Activated naive CD4-positive, alpha-beta T cell treated with anti-CD3 and anti-CD28 coated beads, Interleukin-2, amount 10 ng/mL, durations not matched to agents 7 days and 5 days (primary cell): ENCODE data around the gene QPCTL.

ENCODE experiments used
- CTCF ChIA-PET: fragments of 350-600 bp; sonication (Branson Sonifier 250); formaldehyde crosslinking; loops from one replicate; lab custom pipeline; 2021; ENCODE audit warnings: antibody characterized with exemption; lab: Charles Lee
- DNase-seq: peaks from one replicate; pipeline ENCODE4 v3.0.0-alpha.2; 2020
- H3K27ac Mint-ChIP-seq: one replicate; pipeline ENCODE4 v1.8.0; 2021; ENCODE audit warnings: mild to moderate bottlenecking, moderate library complexity, mixed read lengths
- H3K27me3 Mint-ChIP-seq: one replicate; pipeline ENCODE4 v1.8.0; 2021; ENCODE audit warnings: mild to moderate bottlenecking, mixed read lengths
- H3K36me3 Mint-ChIP-seq: one replicate; pipeline ENCODE4 v1.8.0; 2021; ENCODE audit warnings: mixed read lengths
- H3K4me1 Mint-ChIP-seq: one replicate; pipeline ENCODE4 v1.8.0; 2021; ENCODE audit warnings: mixed read lengths
- H3K4me3 Mint-ChIP-seq: one replicate; pipeline ENCODE4 v1.8.0; 2021; ENCODE audit warnings: mild to moderate bottlenecking, moderate library complexity, mixed read lengths
- H3K9me3 Mint-ChIP-seq: one replicate; pipeline ENCODE4 v1.8.0; 2021; ENCODE audit warnings: mixed read lengths

QPCTL gene

GRCh38 chr19:45660636-45661035 is 31.8 kb upstream of the QPCTL start:
- Mint-ChIP-seq H3K4me3 (no peak overlapping the region), H3K9me3 (no peaks in the 10 kb centered on the region), H3K27me3 (peaks cover 48% of the 10 kb centered on the region), H3K36me3 (no peaks in the 10 kb centered on the region), H3K4me1 (peaks cover 11% of the 10 kb centered on the region), H3K27ac (peak overlapping the region; percentile 1)
- no peak for DNase-seq
- CTCF ChIA-PET, result no interaction called here

- peaks cover 53% of the 10 kb centered on the region for H3K27me3 Mint-ChIP-seq
- H3K4me1 Mint-ChIP-seq, result peaks cover 26% of the 10 kb centered on the region
- DNase-seq, result no peak
- no peak overlapping the region for H3K4me3 Mint-ChIP-seq
- no peaks in the 10 kb centered on the region for H3K9me3 Mint-ChIP-seq
- no peaks in the 10 kb centered on the region for H3K36me3 Mint-ChIP-seq
- CTCF ChIA-PET, result interaction anchor here (0.7 kb wide), 1 partner anchor 138 kb away, joined by 3 read pairs; no protein-coding TSS in a partner anchor
- H3K27ac Mint-ChIP-seq, result no peak overlapping the region
Observed at GRCh38 chr19:45663800-45664199, 28.7 kb upstream of the QPCTL start.

GRCh38 chr19:45664575-45664974 is 27.9 kb upstream of the QPCTL start:
- Mint-ChIP-seq H3K27ac (no peak overlapping the region), H3K36me3 (no peaks in the 10 kb centered on the region), H3K4me1 (peaks cover 33% of the 10 kb centered on the region), H3K9me3 (no peaks in the 10 kb centered on the region), H3K27me3 (peaks cover 54% of the 10 kb centered on the region), H3K4me3 (no peak overlapping the region)
- no peak for DNase-seq
- CTCF ChIA-PET, result no interaction called here

GRCh38 chr19:45667620-45668341 is 24.7 kb upstream of the QPCTL start, which contains the start of gene GIPR:
Gene GIPR (plus strand): TSS chr19:45668221. CDS start chr19:45669521, 1,300 bp downstream.
- H3K4me3 Mint-ChIP-seq, result peak within 1 kb of the TSS; percentile 73
- peaks cover 57% of the 10 kb centered on the region for H3K27me3 Mint-ChIP-seq

GRCh38 chr19:45668342-45668871 is 24.1 kb upstream of the QPCTL start:
- Mint-ChIP-seq H3K9me3 (no peaks in the 10 kb centered on the region), H3K27me3 (peaks cover 62% of the 10 kb centered on the region), H3K4me1 (peaks cover 53% of the 10 kb centered on the region), H3K36me3 (peaks cover 2% of the 10 kb centered on the region), H3K4me3 (peak overlapping the region; percentile 73), H3K27ac (peak overlapping the region; percentile 60)
- CTCF ChIA-PET, result interaction anchor here (1.0 to 1.2 kb wide), 2 partner anchors 13 to 26 kb away, joined by 3 to 4 read pairs; no protein-coding TSS in a partner anchor
- peak; percentile 45 for DNase-seq

More at GRCh38 chr19:45667620-45668341, 24.7 kb upstream of the QPCTL start, which contains the start of gene GIPR:
- CTCF ChIA-PET, result interaction anchor here (1.0 kb wide), 1 partner anchor 25 kb away, joined by 4 read pairs; no protein-coding TSS in a partner anchor
- Mint-ChIP-seq H3K9me3 (no peaks in the 10 kb centered on the region), H3K27ac (peak within 1 kb of the TSS; percentile 60), H3K4me1 (peaks cover 53% of the 10 kb centered on the region), H3K36me3 (peaks cover 2% of the 10 kb centered on the region)
- peak; percentile 79 for DNase-seq

- Mint-ChIP-seq H3K9me3 (no peaks in the 10 kb centered on the region), H3K27ac (no peak overlapping the region), H3K4me3 (peak overlapping the region; percentile 23), H3K4me1 (peaks cover 42% of the 10 kb centered on the region), H3K36me3 (peaks cover 2% of the 10 kb centered on the region), H3K27me3 (peaks cover 74% of the 10 kb centered on the region)
- CTCF ChIA-PET, result interaction anchor here (1.0 to 2.0 kb wide), 3 partner anchors 11 to 29 kb away, joined by 3 to 12 read pairs (median 3); partner anchors contain the start of gene QPCTL
- DNase-seq, result peak; percentile 73
Observed at GRCh38 chr19:45670670-45671453, 21.6 kb upstream of the QPCTL start.

- no peak overlapping the region for H3K4me3 Mint-ChIP-seq
Observed at GRCh38 chr19:45674946-45675345, 17.5 kb upstream of the QPCTL start.

GRCh38 chr19:45676851-45677263 is 15.6 kb upstream of the QPCTL start:
- peak; percentile 68 for DNase-seq
- CTCF ChIA-PET, result interaction anchor here (0.6 to 4.7 kb wide), 4 partner anchors 10 to 588 kb away, joined by 3 to 35 read pairs (median 4); partner anchors contain the start of genes QPCTL and SNRPD2
- H3K36me3 Mint-ChIP-seq, result peaks cover under 1% of the 10 kb centered on the region
- H3K27me3 Mint-ChIP-seq, result peaks cover 68% of the 10 kb centered on the region
- peak overlapping the region; percentile 54 for H3K4me3 Mint-ChIP-seq
- no peak overlapping the region for H3K27ac Mint-ChIP-seq
- H3K9me3 Mint-ChIP-seq, result no peaks in the 10 kb centered on the region
- H3K4me1 Mint-ChIP-seq, result peaks cover 28% of the 10 kb centered on the region

More at GRCh38 chr19:45674946-45675345, 17.5 kb upstream of the QPCTL start:
- CTCF ChIA-PET, result no interaction called here
- H3K27ac Mint-ChIP-seq, result no peak overlapping the region
- H3K4me1 Mint-ChIP-seq, result peaks cover 35% of the 10 kb centered on the region
- peaks cover 81% of the 10 kb centered on the region for H3K27me3 Mint-ChIP-seq
- no peaks in the 10 kb centered on the region for H3K9me3 Mint-ChIP-seq
- no peak for DNase-seq
- peaks cover 2% of the 10 kb centered on the region for H3K36me3 Mint-ChIP-seq

- CTCF ChIA-PET, result interaction anchor here (0.6 to 4.7 kb wide), 6 partner anchors 9 to 588 kb away, joined by 3 to 35 read pairs (median 4); partner anchors contain the start of genes QPCTL and SNRPD2
- DNase-seq, result peak; percentile 91
- Mint-ChIP-seq H3K9me3 (no peaks in the 10 kb centered on the region), H3K36me3 (peaks cover 1% of the 10 kb centered on the region), H3K4me3 (peak overlapping the region; percentile 76), H3K27ac (peak overlapping the region; percentile 67), H3K4me1 (peaks cover 31% of the 10 kb centered on the region), H3K27me3 (peaks cover 64% of the 10 kb centered on the region)
Observed at GRCh38 chr19:45677351-45678230, 14.9 kb upstream of the QPCTL start.

- CTCF ChIA-PET, result interaction anchor here (0.6 to 4.7 kb wide), 7 partner anchors 10 to 260 kb away, joined by 3 to 35 read pairs (median 6); partner anchors contain the start of genes QPCTL and SNRPD2
- peak overlapping the region; percentile 69 for H3K4me3 Mint-ChIP-seq
- H3K36me3 Mint-ChIP-seq, result peaks cover 8% of the 10 kb centered on the region
- DNase-seq, result peak; percentile 91
- peaks cover 25% of the 10 kb centered on the region for H3K4me1 Mint-ChIP-seq
- peak overlapping the region; percentile 77 for H3K27ac Mint-ChIP-seq
- peaks cover 30% of the 10 kb centered on the region for H3K27me3 Mint-ChIP-seq
- no peaks in the 10 kb centered on the region for H3K9me3 Mint-ChIP-seq
Observed at GRCh38 chr19:45681391-45682015, 11.0 kb upstream of the QPCTL start.

- no peak for DNase-seq
- Mint-ChIP-seq H3K4me1 (peaks cover 21% of the 10 kb centered on the region), H3K27me3 (peaks cover 24% of the 10 kb centered on the region), H3K4me3 (no peak overlapping the region), H3K36me3 (peaks cover 10% of the 10 kb centered on the region), H3K9me3 (no peaks in the 10 kb centered on the region), H3K27ac (peak overlapping the region; percentile 16)
- CTCF ChIA-PET, result interaction anchor here (1.1 to 2.9 kb wide), 3 partner anchors 11 to 236 kb away, joined by 3 to 12 read pairs (median 4); no protein-coding TSS in a partner anchor
Observed at GRCh38 chr19:45682117-45682516, 10.3 kb upstream of the QPCTL start.

- DNase-seq, result no peak
- Mint-ChIP-seq H3K27me3 (peaks cover 16% of the 10 kb centered on the region), H3K36me3 (peaks cover 13% of the 10 kb centered on the region), H3K9me3 (no peaks in the 10 kb centered on the region), H3K4me1 (peaks cover 14% of the 10 kb centered on the region), H3K4me3 (no peak overlapping the region), H3K27ac (no peak overlapping the region)
- CTCF ChIA-PET, result interaction anchor here (0.9 to 2.9 kb wide), 4 partner anchors 9 to 168 kb away, joined by 4 to 12 read pairs (median 4); partner anchors contain the start of genes QPCTL and SNRPD2
Observed at GRCh38 chr19:45682908-45683307, 9.6 kb upstream of the QPCTL start.
